ENCODE measurements around the gene DNAH10. TPM values are rescaled to one million over a fixed set of nuclear protein-coding genes. Genes with fewer than 3 reads are reported as not detected.

The DNAH10 gene
- total and polyA plus RNA-seq, 8 donors: 0.02 to 0.59 (median 0.09) TPM; not detected in 1

DNA sequence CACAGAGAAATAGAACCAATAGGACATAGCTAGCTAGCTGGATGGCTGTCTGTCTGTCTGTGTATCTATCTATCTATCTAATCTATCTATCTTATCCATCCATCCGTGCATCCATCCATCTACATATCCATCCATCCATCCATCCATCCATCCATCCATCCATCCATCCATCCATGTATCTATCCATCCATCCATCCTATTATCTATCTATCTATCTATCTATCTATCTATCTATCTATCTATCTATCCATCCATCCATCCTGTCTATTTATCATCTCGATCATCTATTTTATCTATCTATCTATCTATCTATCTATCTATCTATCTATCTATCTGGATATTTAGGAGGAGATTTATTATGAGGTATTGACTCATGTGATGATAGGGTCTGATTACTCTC is 84.9 kb downstream of the DNAH10 start:
- ATAC-seq (no peak), FAIRE-seq (no peak), DNase-seq (no peak)
- intact Hi-C loops (cut with DNase I): no loop called here
- WGBS, 2 donors: 39 to 61% methylated on average over 2 of the region's 2 CpGs
- H3K4me1 ChIP-seq: no peaks in the 10 kb centered on the region
- no peaks in the 10 kb centered on the region for H3K9me3 ChIP-seq
- no peak overlapping the region for H3K4me3 ChIP-seq
- no peaks in the 10 kb centered on the region for H3K36me3 ChIP-seq
- H3K27ac ChIP-seq: no peak overlapping the region
- no peaks in the 10 kb centered on the region for H3K27me3 ChIP-seq
- TF ChIP-seq CTCF (IDR thresholded peaks at IDR 0.05): no peak

- intact Hi-C loops (cut with DNase I): no loop called here
- H3K9me3 ChIP-seq: no peaks in the 10 kb centered on the region
- H3K36me3 ChIP-seq: no peaks in the 10 kb centered on the region
- no peaks in the 10 kb centered on the region for H3K4me1 ChIP-seq
- H3K27me3 ChIP-seq: no peaks in the 10 kb centered on the region
- ATAC-seq (no peak), DNase-seq (no peak), FAIRE-seq (no peak)
- TF ChIP-seq CTCF (IDR thresholded peaks at IDR 0.05): no peak
- no peak overlapping the region for H3K4me3 ChIP-seq
- H3K27ac ChIP-seq: no peak overlapping the region
- WGBS, 2 donors: 94 to 96% methylated on average over 8 of the region's 8 CpGs
Measured at GRCh38 chr12:123847876-123848275, 85.8 kb downstream of the DNAH10 start.

DNA sequence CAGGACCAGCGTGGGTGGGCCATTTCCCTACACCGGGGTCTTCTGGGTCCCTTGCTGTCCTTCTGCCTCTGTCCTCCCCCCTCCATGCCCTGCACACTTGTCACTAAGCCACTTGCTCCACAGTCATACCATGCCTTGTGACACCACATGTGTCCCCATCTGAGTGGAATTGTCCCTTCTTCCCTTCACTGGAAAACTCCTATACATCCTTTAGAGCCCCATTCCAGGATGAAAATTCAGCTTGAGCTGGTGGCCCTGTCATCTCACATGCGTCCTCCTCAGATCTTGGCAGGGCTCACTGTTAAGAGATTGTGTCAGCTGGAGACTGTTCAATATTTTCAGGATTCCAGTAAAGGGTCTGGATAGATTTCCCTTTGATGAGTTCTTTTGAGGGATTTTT is 87.4 kb downstream of the DNAH10 start:
- 57 to 69% methylated on average over 3 of the region's 3 CpGs for WGBS, 2 donors
- no peak for TF ChIP-seq CTCF (IDR thresholded peaks at IDR 0.05)
- DNase-seq (no peak), FAIRE-seq (no peak), ATAC-seq (no peak)
- intact Hi-C loops (cut with DNase I): no loop called here
- no peaks in the 10 kb centered on the region for H3K9me3 ChIP-seq
- no peak overlapping the region for H3K4me3 ChIP-seq
- no peaks in the 10 kb centered on the region for H3K36me3 ChIP-seq
- H3K27ac ChIP-seq: no peak overlapping the region
- H3K27me3 ChIP-seq: no peaks in the 10 kb centered on the region
- H3K4me1 ChIP-seq: no peaks in the 10 kb centered on the region

GRCh38 chr12:123850246-123851134 is 88.4 kb downstream of the DNAH10 start:
- no peak overlapping the region for H3K27ac ChIP-seq
- no peak for DNase-seq
- no peaks in the 10 kb centered on the region for H3K36me3 ChIP-seq
- intact Hi-C loops (cut with DNase I): no loop called here
- no peak overlapping the region for H3K4me3 ChIP-seq
- FAIRE-seq: no peak
- H3K4me1 ChIP-seq: no peaks in the 10 kb centered on the region
- H3K9me3 ChIP-seq: no peaks in the 10 kb centered on the region
- no peak for ATAC-seq
- WGBS, 2 donors: 80 to 86% methylated on average over 34 of the region's 34 CpGs
- no peaks in the 10 kb centered on the region for H3K27me3 ChIP-seq
- TF ChIP-seq CTCF (IDR thresholded peaks at IDR 0.05): no peak

DNA sequence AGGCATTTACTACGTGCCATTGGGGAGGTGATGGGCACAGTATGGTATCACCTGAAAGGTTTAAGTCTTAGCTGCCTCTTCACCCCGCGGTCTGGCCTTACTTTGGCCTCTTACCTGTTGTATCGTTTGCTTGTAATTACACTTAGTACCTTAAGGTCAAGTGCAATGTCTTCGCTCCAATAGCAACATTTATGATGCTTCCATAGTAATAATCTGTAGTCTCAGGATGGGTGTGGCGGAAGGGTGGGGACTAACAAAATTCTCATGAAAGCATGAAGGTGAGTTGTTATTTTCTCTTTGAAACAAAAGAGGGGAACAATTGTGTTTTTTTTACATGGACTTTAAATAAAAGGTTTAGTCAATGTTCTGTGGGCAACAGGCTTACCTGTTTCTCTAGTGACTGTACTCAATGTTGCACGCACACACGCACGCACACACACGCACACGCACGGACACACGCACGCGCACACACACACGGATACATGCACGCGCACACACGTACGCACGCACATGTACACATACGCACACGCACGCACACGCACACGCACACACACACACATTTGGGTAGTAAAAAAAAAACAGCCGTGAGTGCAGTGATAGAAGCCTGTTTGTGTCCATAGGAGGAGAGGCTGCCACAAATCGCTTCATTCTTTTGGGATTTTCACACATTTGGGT is 91.4 kb downstream of the DNAH10 start:
- H3K4me1 ChIP-seq: no peaks in the 10 kb centered on the region

More for the DNA sequence above, 91.4 kb downstream of the DNAH10 start:
- Histone ChIP-seq H3K4me3 (no peak overlapping the region), H3K36me3 (no peaks in the 10 kb centered on the region), H3K9me3 (no peaks in the 10 kb centered on the region), H3K27me3 (no peaks in the 10 kb centered on the region), H3K27ac (no peak overlapping the region)
- no peak for DNase-seq
- ATAC-seq: no peak
- intact Hi-C loops (cut with DNase I): no loop called here
- TF ChIP-seq CTCF (IDR thresholded peaks at IDR 0.05): no peak
- 82 to 86% methylated on average over 28 of the region's 28 CpGs for WGBS, 2 donors
- no peak for FAIRE-seq
